Testis (tissue), 2 donors: Measurements from ENCODE around the gene UGT1A5.

Source experiments
- POLR2A ChIP-seq: fragments of 450-650 bp; IDR thresholded peaks from one replicate; pipeline ENCODE4 v1.6.1; 2017; ENCODE audit warnings: antibody characterized with exemption, mild to moderate bottlenecking, moderate library complexity
- TF ChIP-seq, protein P1 (sequence below), 3 experiments: fragments of 450-650 bp in 2 of 3; fragments of 200-600 bp in 1 of 3; sonication (generic) in 1 of 3; IDR thresholded peaks; one replicate each; pipeline ENCODE4 v1.5.1; 2016 to 2019; ENCODE audit warnings: antibody characterized with exemption in 3 of 3, mild to moderate bottlenecking in 2 of 3, moderate library complexity in 1 of 3

DNA sequence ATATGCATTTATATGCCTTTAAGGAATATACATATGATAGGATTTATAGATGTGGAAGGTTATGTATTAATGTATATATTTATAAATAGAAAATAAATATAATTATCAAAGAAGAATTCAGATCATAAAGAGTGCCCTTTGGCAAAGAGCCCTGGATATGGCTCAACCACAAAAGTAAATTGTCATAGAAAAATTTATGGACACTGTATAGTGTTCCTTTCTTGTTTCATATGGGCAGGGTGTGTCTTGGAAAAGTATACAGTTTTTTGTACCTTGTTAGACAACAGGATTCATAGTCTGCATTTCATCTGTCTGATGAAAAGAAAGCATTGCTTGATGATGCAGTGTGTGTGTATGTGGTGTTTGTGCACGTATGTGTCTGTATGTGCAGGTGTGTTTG lies 28.1 kb upstream of the UGT1A5 start:
- TF ChIP-seq, protein P1, sequence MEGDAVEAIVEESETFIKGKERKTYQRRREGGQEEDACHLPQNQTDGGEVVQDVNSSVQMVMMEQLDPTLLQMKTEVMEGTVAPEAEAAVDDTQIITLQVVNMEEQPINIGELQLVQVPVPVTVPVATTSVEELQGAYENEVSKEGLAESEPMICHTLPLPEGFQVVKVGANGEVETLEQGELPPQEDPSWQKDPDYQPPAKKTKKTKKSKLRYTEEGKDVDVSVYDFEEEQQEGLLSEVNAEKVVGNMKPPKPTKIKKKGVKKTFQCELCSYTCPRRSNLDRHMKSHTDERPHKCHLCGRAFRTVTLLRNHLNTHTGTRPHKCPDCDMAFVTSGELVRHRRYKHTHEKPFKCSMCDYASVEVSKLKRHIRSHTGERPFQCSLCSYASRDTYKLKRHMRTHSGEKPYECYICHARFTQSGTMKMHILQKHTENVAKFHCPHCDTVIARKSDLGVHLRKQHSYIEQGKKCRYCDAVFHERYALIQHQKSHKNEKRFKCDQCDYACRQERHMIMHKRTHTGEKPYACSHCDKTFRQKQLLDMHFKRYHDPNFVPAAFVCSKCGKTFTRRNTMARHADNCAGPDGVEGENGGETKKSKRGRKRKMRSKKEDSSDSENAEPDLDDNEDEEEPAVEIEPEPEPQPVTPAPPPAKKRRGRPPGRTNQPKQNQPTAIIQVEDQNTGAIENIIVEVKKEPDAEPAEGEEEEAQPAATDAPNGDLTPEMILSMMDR (IDR thresholded peaks at IDR 0.05): no peak
- no peak for TF ChIP-seq POLR2A
